Measurements from ENCODE around the gene RNF151.

DNA sequence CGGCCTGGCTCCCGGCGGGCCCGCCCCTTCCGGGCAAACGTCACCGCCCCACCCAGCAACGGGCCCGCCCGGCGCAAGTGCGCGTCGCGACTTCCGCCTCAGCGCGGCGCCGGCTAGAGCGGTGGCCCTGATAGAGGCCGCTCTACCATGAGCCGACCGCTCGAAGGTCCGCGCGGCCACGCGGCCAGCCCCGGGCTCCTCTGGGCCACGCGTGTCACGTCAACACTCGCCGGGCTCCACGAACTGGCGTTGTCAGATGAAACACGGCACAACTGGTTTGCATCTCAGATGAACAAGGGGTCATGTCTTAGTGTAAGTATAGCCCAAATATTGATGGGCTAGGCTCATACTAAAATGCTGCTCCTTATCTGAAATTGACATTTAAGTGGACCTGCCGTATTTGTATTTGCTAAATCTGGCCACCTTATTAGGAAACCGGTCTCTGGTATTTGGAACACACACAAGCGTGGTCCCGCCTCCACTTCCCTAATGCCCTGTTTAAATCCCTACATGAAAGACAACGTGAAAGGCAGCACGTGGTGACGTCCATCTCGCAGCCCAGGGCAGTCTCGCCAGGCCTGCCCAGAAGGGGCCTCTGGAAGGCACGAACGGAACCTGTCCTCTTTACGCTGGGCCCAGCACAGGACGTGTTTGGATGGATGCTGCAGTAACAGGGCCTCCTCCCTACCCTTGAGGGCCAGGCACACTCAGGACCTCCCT lies 43.3 kb downstream of the RNF151 start, which contains the start of gene ZNF598:
- TF ChIP-seq, protein P1, sequence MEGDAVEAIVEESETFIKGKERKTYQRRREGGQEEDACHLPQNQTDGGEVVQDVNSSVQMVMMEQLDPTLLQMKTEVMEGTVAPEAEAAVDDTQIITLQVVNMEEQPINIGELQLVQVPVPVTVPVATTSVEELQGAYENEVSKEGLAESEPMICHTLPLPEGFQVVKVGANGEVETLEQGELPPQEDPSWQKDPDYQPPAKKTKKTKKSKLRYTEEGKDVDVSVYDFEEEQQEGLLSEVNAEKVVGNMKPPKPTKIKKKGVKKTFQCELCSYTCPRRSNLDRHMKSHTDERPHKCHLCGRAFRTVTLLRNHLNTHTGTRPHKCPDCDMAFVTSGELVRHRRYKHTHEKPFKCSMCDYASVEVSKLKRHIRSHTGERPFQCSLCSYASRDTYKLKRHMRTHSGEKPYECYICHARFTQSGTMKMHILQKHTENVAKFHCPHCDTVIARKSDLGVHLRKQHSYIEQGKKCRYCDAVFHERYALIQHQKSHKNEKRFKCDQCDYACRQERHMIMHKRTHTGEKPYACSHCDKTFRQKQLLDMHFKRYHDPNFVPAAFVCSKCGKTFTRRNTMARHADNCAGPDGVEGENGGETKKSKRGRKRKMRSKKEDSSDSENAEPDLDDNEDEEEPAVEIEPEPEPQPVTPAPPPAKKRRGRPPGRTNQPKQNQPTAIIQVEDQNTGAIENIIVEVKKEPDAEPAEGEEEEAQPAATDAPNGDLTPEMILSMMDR (IDR thresholded peaks at IDR 0.05) = peak in 3 of 6 experiments; percentile 3 to 16 (median 11)
- TF ChIP-seq POLR2AphosphoS5 (IDR thresholded peaks at IDR 0.05) (peak; percentile 80 to 93), POLR2A (IDR thresholded peaks at IDR 0.05) (peak in 3 of 4 donors; percentile 49 to 94 (median 88))
